Mammary epithelial cell (primary cell): Measurements from ENCODE around the gene SEC14L1.

Experiments used
- CTCF ChIP-seq, 2 donors: IDR thresholded peaks in 1 of 2; conservative IDR thresholded peaks in 1 of 2; 2 replicates each; pipeline ENCODE4 v1.5.1; 2011 to 2012; ENCODE audit warnings: inconsistent platforms in 2 of 2, low read length in 2 of 2, mild to moderate bottlenecking in 2 of 2, control low read depth in 1 of 2, low read depth in 1 of 2; ENCODE audit not compliant: insufficient read depth in 1 of 2; ENCODE audit errors: extremely low read depth in 1 of 2
- EZH2 ChIP-seq: IDR thresholded peaks from 2 replicates; pipeline ENCODE4 v1.6.1; 2012; ENCODE audit warnings: low read length, inconsistent platforms, borderline replicate concordance

GRCh38 chr17:77115510-77115909, 25.3 kb upstream of the SEC14L1 start:
- TF ChIP-seq CTCF (conservative IDR thresholded peaks at IDR 0.05 in 1 of 2, IDR thresholded peaks at IDR 0.05 in 1 of 2; ENCODE audit: extremely low read depth in 1 of 2, insufficient read depth in 1 of 2, low read depth in 1 of 2, low read length in 2 of 2) (no peak), EZH2 (no peak)
